Measurements from ENCODE around the gene FOXQ1.

DNA sequence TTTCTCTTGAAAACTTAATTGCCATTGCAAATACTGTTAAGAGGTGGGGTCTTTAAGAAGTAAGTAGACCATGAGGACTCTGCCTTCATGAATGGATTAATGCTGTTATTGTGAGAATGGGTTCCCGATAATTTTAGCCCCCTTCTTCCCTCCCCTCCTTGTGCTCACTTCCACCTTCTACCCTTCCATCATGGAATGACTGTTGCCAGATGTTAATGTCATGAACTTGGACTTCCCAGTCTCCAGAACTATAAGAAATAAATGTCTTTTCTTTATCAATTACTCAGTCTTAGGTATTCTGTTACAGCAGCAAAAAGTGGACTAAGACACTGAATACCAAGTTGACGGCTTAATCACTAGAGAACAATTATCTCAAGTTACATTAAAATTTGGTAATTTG, 5.8 kb upstream of the FOXQ1 start:
- TF ChIP-seq, protein P1, sequence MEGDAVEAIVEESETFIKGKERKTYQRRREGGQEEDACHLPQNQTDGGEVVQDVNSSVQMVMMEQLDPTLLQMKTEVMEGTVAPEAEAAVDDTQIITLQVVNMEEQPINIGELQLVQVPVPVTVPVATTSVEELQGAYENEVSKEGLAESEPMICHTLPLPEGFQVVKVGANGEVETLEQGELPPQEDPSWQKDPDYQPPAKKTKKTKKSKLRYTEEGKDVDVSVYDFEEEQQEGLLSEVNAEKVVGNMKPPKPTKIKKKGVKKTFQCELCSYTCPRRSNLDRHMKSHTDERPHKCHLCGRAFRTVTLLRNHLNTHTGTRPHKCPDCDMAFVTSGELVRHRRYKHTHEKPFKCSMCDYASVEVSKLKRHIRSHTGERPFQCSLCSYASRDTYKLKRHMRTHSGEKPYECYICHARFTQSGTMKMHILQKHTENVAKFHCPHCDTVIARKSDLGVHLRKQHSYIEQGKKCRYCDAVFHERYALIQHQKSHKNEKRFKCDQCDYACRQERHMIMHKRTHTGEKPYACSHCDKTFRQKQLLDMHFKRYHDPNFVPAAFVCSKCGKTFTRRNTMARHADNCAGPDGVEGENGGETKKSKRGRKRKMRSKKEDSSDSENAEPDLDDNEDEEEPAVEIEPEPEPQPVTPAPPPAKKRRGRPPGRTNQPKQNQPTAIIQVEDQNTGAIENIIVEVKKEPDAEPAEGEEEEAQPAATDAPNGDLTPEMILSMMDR (IDR thresholded peaks at IDR 0.05), result no peak
- TF ChIP-seq POLR2AphosphoS5 (IDR thresholded peaks at IDR 0.05; ENCODE audit: insufficient read depth in 1 of 2, low read depth in 1 of 2), result no peak
